ENCODE measurements around the gene INS. TPM values are rescaled to one million over a fixed set of nuclear protein-coding genes. Genes with fewer than 3 reads are reported as not detected.

The INS gene
- total and polyA plus RNA-seq, 2 of the 13 experiments (the other 11 are each of a cell fraction or from before 2014, with no cell fraction given), result not detected

GRCh38 chr11:2128511-2129307 is 32.3 kb downstream of the INS start (continued):
- TF ChIP-seq, protein P1, sequence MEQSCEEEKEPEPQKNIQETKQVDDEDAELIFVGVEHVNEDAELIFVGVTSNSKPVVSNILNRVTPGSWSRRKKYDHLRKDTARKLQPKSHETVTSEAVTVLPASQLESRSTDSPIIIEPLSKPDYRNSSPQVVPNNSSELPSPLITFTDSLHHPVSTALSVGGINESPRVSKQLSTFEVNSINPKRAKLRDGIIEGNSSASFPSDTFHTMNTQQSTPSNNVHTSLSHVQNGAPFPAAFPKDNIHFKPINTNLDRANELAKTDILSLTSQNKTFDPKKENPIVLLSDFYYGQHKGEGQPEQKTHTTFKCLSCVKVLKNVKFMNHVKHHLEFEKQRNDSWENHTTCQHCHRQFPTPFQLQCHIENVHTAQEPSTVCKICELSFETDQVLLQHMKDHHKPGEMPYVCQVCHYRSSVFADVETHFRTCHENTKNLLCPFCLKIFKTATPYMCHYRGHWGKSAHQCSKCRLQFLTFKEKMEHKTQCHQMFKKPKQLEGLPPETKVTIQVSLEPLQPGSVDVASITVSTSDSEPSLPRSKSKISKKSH (CRISPR knock-in tag; IDR thresholded peaks at IDR 0.05; ENCODE audit: borderline replicate concordance), result peak; percentile 18; the same call in 1 of the 2 replicates
- TF ChIP-seq THYN1 (CRISPR knock-in tag; IDR thresholded peaks at IDR 0.05; ENCODE audit: borderline replicate concordance, low read depth), result no peak
- TF ChIP-seq PHF5A (CRISPR knock-in tag; IDR thresholded peaks at IDR 0.05; ENCODE audit: low read depth, unreplicated experiment), result peak; percentile 51
- no peak for TF ChIP-seq ZNF772 (CRISPR knock-in tag; IDR thresholded peaks at IDR 0.05)
- no peak for TF ChIP-seq PHB2 (IDR thresholded peaks at IDR 0.05; ENCODE audit: partially characterized antibody)
- no peak for TF ChIP-seq ZNF274 (CRISPR knock-in tag; IDR thresholded peaks at IDR 0.05)
- TF ChIP-seq, protein P2, sequence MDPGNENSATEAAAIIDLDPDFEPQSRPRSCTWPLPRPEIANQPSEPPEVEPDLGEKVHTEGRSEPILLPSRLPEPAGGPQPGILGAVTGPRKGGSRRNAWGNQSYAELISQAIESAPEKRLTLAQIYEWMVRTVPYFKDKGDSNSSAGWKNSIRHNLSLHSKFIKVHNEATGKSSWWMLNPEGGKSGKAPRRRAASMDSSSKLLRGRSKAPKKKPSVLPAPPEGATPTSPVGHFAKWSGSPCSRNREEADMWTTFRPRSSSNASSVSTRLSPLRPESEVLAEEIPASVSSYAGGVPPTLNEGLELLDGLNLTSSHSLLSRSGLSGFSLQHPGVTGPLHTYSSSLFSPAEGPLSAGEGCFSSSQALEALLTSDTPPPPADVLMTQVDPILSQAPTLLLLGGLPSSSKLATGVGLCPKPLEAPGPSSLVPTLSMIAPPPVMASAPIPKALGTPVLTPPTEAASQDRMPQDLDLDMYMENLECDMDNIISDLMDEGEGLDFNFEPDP (CRISPR knock-in tag; conservative IDR thresholded peaks at IDR 0.05), result 0 out of 2 replicates have a peak, but pooled peaks have one; percentile 18
- TF ChIP-seq MIXL1 (CRISPR knock-in tag; IDR thresholded peaks at IDR 0.05), result peak; percentile 14; the same call in 1 of the 2 replicates
- no peak for TF ChIP-seq FOXO1 (CRISPR knock-in tag; IDR thresholded peaks at IDR 0.05)
- no peak for TF ChIP-seq TP53 (CRISPR knock-in tag; conservative IDR thresholded peaks at IDR 0.05)
- no peak; the same call in 1 of the 2 replicates for TF ChIP-seq ZFP90 (CRISPR knock-in tag; IDR thresholded peaks at IDR 0.05; ENCODE audit: borderline replicate concordance)
- TF ChIP-seq CTCF (CRISPR knock-in tag; IDR thresholded peaks at IDR 0.05), result no peak
- TF ChIP-seq CEBPZ (IDR thresholded peaks at IDR 0.05; ENCODE audit: low read length), result no peak
- TF ChIP-seq PAWR (CRISPR knock-in tag; IDR thresholded peaks at IDR 0.05; ENCODE audit: borderline replicate concordance), result 0 out of 2 replicates have a peak, but pooled peaks have one; percentile 17
- TF ChIP-seq, protein P3, sequence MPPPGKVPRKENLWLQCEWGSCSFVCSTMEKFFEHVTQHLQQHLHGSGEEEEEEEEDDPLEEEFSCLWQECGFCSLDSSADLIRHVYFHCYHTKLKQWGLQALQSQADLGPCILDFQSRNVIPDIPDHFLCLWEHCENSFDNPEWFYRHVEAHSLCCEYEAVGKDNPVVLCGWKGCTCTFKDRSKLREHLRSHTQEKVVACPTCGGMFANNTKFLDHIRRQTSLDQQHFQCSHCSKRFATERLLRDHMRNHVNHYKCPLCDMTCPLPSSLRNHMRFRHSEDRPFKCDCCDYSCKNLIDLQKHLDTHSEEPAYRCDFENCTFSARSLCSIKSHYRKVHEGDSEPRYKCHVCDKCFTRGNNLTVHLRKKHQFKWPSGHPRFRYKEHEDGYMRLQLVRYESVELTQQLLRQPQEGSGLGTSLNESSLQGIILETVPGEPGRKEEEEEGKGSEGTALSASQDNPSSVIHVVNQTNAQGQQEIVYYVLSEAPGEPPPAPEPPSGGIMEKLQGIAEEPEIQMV (CRISPR knock-in tag; IDR thresholded peaks at IDR 0.05; ENCODE audit: low read depth), result peak; percentile 31; the same call in 1 of the 2 replicates
- no peak for TF ChIP-seq BRCA1 (CRISPR knock-in tag; IDR thresholded peaks at IDR 0.05)
- no peak for TF ChIP-seq POGZ (CRISPR knock-in tag; IDR thresholded peaks at IDR 0.05)
- TF ChIP-seq POLR2G (IDR thresholded peaks at IDR 0.05; ENCODE audit: low read depth, low read length), result peak; percentile 89
- peak; percentile 19; the same call in 1 of the 2 replicates for TF ChIP-seq ARNT2 (CRISPR knock-in tag; IDR thresholded peaks at IDR 0.05; ENCODE audit: low read depth)

Measured in HepG2 (cell line).